SH-SY5Y (cell line): ENCODE measurements around the gene RALY.

Source experiments
- GATA2 ChIP-seq: IDR thresholded peaks from 2 replicates; pipeline ENCODE4 v1.6.1; 2011; ENCODE audit warnings: mild to moderate bottlenecking, low read depth, low read length
- GATA3 ChIP-seq: IDR thresholded peaks from 2 replicates; pipeline ENCODE4 v1.6.1; 2011; ENCODE audit warnings: low read depth, mild to moderate bottlenecking, low read length, moderate library complexity

GRCh38 chr20:33986560-33987216, 7.0 kb upstream of the RALY start:
- TF ChIP-seq GATA2 (no peak), GATA3 (no peak)
